Spleen (tissue), 11 donors: ENCODE results near the gene SRGAP1. TPM values are rescaled to one million over a fixed set of nuclear protein-coding genes. Genes with fewer than 3 reads are reported as not detected.

Source experiments
- DNase-seq: peaks from one replicate; pipeline ENCODE4 v3.0.0-alpha.2; 2020
- H3K27ac ChIP-seq, 8 donors: fragments of 200-600 bp; sonication (generic) in 7 of 8; 1 replicate in 4 of 8; 2 replicates in 4 of 8; pipeline versions ENCODE4 v1.5.0 to v1.8.0; 2016 to 2021; ENCODE audit warnings: inconsistent platforms in 4 of 8, mild to moderate bottlenecking in 4 of 8, moderate library complexity in 1 of 8
- H3K27me3 ChIP-seq, 7 donors: fragments of 200-600 bp; sonication (generic) in 6 of 7; replicated peaks in 1 of 7; 1 replicate in 4 of 7; 2 replicates in 3 of 7; pipeline versions ENCODE4 v1.5.0 to v1.8.0; 2016 to 2021; ENCODE audit warnings: inconsistent platforms in 3 of 7, mild to moderate bottlenecking in 1 of 7
- H3K36me3 ChIP-seq, 6 donors: fragments of 200-600 bp; sonication (generic) in 5 of 6; 1 replicate in 4 of 6; 2 replicates in 2 of 6; pipeline versions ENCODE4 v1.5.0 to v1.8.0; 2016 to 2021; ENCODE audit warnings: inconsistent platforms in 2 of 6
- H3K4me1 ChIP-seq, 6 donors: fragments of 200-600 bp; sonication (generic) in 5 of 6; 1 replicate in 3 of 6; 2 replicates in 3 of 6; pipeline versions ENCODE4 v1.5.0 to v1.8.0; 2016 to 2021; ENCODE audit warnings: inconsistent platforms in 3 of 6
- H3K4me3 ChIP-seq, 8 donors: fragments of 200-600 bp; sonication (generic) in 7 of 8; 1 replicate in 4 of 8; 2 replicates in 4 of 8; pipeline versions ENCODE4 v1.5.0 to v1.8.0; 2016 to 2021; ENCODE audit warnings: inconsistent platforms in 4 of 8, mild to moderate bottlenecking in 4 of 8, moderate library complexity in 2 of 8
- H3K9me3 ChIP-seq, 8 donors: fragments of 200-600 bp; sonication (generic) in 7 of 8; 1 replicate in 4 of 8; 2 replicates in 4 of 8; pipeline versions ENCODE4 v1.5.0 to v1.8.0; 2016 to 2021; ENCODE audit warnings: inconsistent platforms in 4 of 8
- POLR2A ChIP-seq, 3 donors: fragments of 450-650 bp; IDR thresholded peaks; one replicate each; pipeline ENCODE4 v1.5.1; 2017; ENCODE audit warnings: antibody characterized with exemption in 3 of 3, mild to moderate bottlenecking in 1 of 3
- POLR2AphosphoS5 ChIP-seq, 3 donors: sonication (generic); formaldehyde crosslinking; IDR thresholded peaks; one replicate each; pipeline ENCODE4 v1.5.1; 2017; ENCODE audit warnings: antibody characterized with exemption in 3 of 3
- WGBS, 5 donors: extraction: QIAGEN DNeasy Blood & Tissue Kit in 3 of 5; methylation state at CpG; one replicate each; pipeline versions ENCODE4 v1.1.5 to v1.1.7; 2013 to 2018; 5-methylcytosine and 5-hydroxymethylcytosine counted together
- intact Hi-C: fragments of 100-400 bp; cut with DNase I; formaldehyde crosslinking; loops from one replicate; pipeline ENCODE4 v1.15.0; 2023; ENCODE audit warnings: low total_unique reads
- polyA plus RNA-seq, 3 donors: library from polyadenylated mRNA; stranded (reverse); fragments of 200-250 nt; gene quantifications; one replicate each; pipeline ENCODE4 v1.2.1, GENCODE V29; 2013
- total RNA-seq, 7 donors: library from RNA; depleted of rRNA in 3 of 7; stranded (reverse); fragments of >200 nt in 3 of 7; fragmentation: NEBNext Ultra II Directional in 4 of 7; extraction: Animal tissue kit (Norgen Biotek cat#: 25700) in 4 of 7; gene quantifications; one replicate each; pipeline versions ENCODE4 v1.1.0 to v1.2.1, GENCODE V29; 2016 to 2021
- TF ChIP-seq, protein P1 (sequence below), 11 experiments: fragments of 200-600 bp in 7 of 11; fragments of 450-650 bp in 4 of 11; sonication (generic) in 4 of 11; IDR thresholded peaks in 8 of 11; conservative IDR thresholded peaks in 3 of 11; 1 replicate in 7 of 11; 2 replicates in 4 of 11; pipeline versions ENCODE4 v1.4.0 to v1.8.0; 2016 to 2021; ENCODE audit warnings: antibody characterized with exemption in 11 of 11, inconsistent platforms in 4 of 11, mild to moderate bottlenecking in 1 of 11
- donor health status: healthy with polysubstance abuse.
- donor health status: DM: no; HTN: no; CAD: no; lungs with moderate emphysema.
- donor health status: DM: no; HTN: no; CAD: no.
- donor health status: Bipolar disorder and iron deficiency.
- donor health status: healthy.
- donor health status: DM: no; HTN: no; CAD: no.
- donor health status: DM: yes; HTN: yes; CAD: no.

Gene SRGAP1
- total and polyA plus RNA-seq, 10 donors = 0.37 to 20.1 (median 13.4) TPM

DNA sequence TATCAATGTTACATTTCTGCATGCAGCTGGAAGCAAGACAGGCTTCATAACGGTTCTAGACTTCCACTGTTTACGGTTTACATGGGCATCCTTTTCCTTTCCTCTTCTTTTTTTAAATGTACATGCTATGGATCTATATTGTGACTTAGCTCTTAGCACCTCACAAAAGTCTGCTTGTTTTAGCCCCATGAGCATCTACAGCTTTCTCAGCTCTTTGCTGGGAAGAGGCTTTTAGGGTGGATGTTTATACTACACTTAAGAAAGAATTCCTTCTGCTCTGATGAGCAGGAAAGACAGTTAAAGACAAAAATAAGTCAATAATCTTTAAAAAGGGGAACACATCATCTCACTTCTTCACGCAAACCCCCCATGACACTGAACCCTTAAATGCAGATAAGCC, 326.2 kb downstream of the SRGAP1 start:
- no peaks in the 10 kb centered on the region for H3K4me1 ChIP-seq
- no peaks in the 10 kb centered on the region for H3K36me3 ChIP-seq
- no peaks in the 10 kb centered on the region for H3K27me3 ChIP-seq
- H3K4me3 ChIP-seq = no peak overlapping the region
- TF ChIP-seq, protein P1, sequence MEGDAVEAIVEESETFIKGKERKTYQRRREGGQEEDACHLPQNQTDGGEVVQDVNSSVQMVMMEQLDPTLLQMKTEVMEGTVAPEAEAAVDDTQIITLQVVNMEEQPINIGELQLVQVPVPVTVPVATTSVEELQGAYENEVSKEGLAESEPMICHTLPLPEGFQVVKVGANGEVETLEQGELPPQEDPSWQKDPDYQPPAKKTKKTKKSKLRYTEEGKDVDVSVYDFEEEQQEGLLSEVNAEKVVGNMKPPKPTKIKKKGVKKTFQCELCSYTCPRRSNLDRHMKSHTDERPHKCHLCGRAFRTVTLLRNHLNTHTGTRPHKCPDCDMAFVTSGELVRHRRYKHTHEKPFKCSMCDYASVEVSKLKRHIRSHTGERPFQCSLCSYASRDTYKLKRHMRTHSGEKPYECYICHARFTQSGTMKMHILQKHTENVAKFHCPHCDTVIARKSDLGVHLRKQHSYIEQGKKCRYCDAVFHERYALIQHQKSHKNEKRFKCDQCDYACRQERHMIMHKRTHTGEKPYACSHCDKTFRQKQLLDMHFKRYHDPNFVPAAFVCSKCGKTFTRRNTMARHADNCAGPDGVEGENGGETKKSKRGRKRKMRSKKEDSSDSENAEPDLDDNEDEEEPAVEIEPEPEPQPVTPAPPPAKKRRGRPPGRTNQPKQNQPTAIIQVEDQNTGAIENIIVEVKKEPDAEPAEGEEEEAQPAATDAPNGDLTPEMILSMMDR (IDR thresholded peaks at IDR 0.05 in 8 of 11, conservative IDR thresholded peaks at IDR 0.05 in 3 of 11) = no peak
- TF ChIP-seq POLR2AphosphoS5 (IDR thresholded peaks at IDR 0.05) (no peak), POLR2A (IDR thresholded peaks at IDR 0.05) (no peak)
- no peak for DNase-seq
- intact Hi-C loops = no loop called here
- peaks cover 0 to 6% (median 0%) of the 10 kb centered on the region in 8 donors for H3K9me3 ChIP-seq
- WGBS, 5 donors = 70 to 85% (median 76%) methylated on average over 3 of the region's 3 CpGs
- H3K27ac ChIP-seq = no peak overlapping the region

DNA sequence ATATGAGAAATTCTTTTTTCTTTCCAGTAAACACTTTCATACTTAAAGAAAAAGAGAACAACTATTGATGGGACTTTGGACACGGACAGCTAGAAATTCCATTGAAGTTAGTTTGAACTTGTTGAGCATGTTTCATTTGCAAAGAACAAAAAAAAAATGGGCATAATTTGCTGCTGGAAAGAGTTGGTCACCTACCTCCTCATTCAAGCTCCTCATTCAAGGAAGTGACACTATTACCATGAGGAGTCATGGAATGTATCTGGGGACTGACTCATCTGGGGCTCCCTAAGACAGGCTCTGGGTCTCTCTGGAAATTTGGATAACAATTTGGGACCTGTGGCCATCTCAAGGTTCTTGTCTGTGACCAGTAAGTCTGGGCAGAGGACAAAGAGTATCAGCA, 327.2 kb downstream of the SRGAP1 start:
- TF ChIP-seq POLR2AphosphoS5 (IDR thresholded peaks at IDR 0.05) = no peak
- no peak for TF ChIP-seq POLR2A (IDR thresholded peaks at IDR 0.05)
- TF ChIP-seq, protein P1 (IDR thresholded peaks at IDR 0.05 in 8 of 11, conservative IDR thresholded peaks at IDR 0.05 in 3 of 11) = no peak
- H3K27ac ChIP-seq = no peak overlapping the region
- H3K36me3 ChIP-seq = no peaks in the 10 kb centered on the region
- no peak for DNase-seq
- H3K4me1 ChIP-seq = peaks cover 0 to 5% (median 0%) of the 10 kb centered on the region in 6 donors
- intact Hi-C loops = no loop called here
- H3K9me3 ChIP-seq = no peaks in the 10 kb centered on the region
- H3K27me3 ChIP-seq = no peaks in the 10 kb centered on the region
- 75 to 90% (median 88%) methylated on average over 1 of the region's 1 CpG for WGBS, 5 donors
- H3K4me3 ChIP-seq = no peak overlapping the region

DNA sequence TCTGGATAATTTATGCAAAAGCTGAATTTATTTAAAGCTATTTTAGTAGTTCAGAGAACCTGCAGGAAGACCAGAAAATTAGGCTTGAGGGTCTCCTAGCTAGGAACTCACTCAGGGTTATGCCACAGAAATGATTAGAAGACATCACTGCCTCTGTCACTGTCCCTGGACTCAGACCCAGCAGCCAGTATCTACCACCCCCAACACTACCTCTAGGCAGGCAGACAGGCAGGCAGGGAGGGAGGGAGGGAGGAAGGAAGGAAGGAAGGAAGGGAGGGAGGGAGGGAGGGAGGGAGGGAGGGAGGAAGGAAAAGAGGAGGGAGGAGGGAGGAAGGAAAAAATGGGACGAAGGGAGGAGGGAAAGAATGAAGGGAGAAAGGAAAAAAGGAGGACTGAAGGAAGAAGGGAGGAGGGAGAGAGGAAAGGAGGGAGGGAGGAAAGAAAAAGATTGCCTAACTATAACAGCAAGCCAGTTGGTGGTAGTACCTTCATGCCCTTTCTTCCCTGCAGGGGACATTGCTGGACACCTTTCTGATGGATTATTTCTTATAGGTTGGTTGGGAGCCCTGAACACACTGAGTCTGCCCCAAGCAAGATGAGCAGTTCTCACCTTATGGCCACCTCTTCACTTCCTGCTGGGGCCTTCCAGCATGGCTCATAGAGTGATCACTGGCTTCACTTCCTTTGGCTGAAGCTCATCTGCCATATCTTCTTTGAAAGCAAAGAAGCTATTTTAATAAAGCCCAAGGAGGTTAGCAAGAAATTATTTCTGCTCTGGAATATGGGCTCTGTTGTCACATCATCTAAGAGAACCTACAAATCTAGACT, 327.9 kb downstream of the SRGAP1 start:
- H3K27me3 ChIP-seq = no peaks in the 10 kb centered on the region
- no peak for TF ChIP-seq POLR2A (IDR thresholded peaks at IDR 0.05)
- TF ChIP-seq, protein P1 (IDR thresholded peaks at IDR 0.05 in 8 of 11, conservative IDR thresholded peaks at IDR 0.05 in 3 of 11) = no peak
- intact Hi-C loops = no loop called here
- no peak for DNase-seq
- no peak overlapping the region for H3K4me3 ChIP-seq
- no peaks in the 10 kb centered on the region for H3K36me3 ChIP-seq
- H3K27ac ChIP-seq = no peak overlapping the region
- H3K4me1 ChIP-seq = peaks cover 0 to 10% (median 1%) of the 10 kb centered on the region in 6 donors
- WGBS, 5 donors = 13 to 80% (median 40%) methylated on average over 1 of the region's 1 CpG
- no peaks in the 10 kb centered on the region for H3K9me3 ChIP-seq

DNA sequence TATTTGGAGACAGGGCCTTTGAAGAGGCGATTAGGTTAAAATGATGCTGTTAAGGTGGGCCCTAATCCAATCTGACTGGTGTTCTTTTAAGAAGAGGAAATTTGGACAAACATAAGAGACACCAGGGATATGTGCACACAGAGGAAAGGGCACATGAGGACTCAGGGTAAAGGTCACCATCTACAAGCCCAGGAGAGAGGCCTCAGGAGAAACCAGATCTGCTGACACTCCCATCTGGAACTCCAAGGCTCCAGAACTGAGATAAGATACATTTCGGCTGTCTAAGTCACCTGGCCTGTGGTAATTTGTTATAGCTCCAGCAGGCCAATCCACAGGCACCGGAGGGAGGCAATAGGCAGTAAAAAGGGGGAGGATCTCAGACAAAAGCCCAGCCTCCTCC, 329.0 kb downstream of the SRGAP1 start:
- Histone ChIP-seq H3K4me3 (no peak overlapping the region), H3K4me1 (peaks cover 0 to 16% (median 5%) of the 10 kb centered on the region in 6 donors), H3K36me3 (no peaks in the 10 kb centered on the region), H3K27me3 (no peaks in the 10 kb centered on the region), H3K27ac (no peak overlapping the region), H3K9me3 (no peaks in the 10 kb centered on the region)
- 77 to 94% (median 90%) methylated on average over 3 of the region's 3 CpGs for WGBS, 5 donors
- DNase-seq = no peak
- TF ChIP-seq POLR2A (IDR thresholded peaks at IDR 0.05) (no peak), POLR2AphosphoS5 (IDR thresholded peaks at IDR 0.05) (no peak)
- TF ChIP-seq, protein P1 (IDR thresholded peaks at IDR 0.05 in 8 of 11, conservative IDR thresholded peaks at IDR 0.05 in 3 of 11) = no peak
- intact Hi-C loops = no loop called here
